HG03457 (cell line): ENCODE measurements around the gene DNAH12.
"Not testable (repeated sequence)": the region's sequence is repeated elsewhere in the genome, so short reads cannot be mapped to it uniquely, and the experiment has no call there.

ENCODE experiments used
- ATAC-seq: cut with Tn5 transposase; IDR thresholded peaks from one replicate; pipeline ENCODE4 v1.9.1; 2021; ENCODE audit warnings: moderate number of reproducible peaks; ENCODE audit not compliant: unreplicated experiment

Gene DNAH12

GRCh38 chr3:57331078-57331610, 213.0 kb downstream of the DNAH12 start:
- no peak for ATAC-seq

GRCh38 chr3:57326498-57326897, 217.6 kb downstream of the DNAH12 start:
- ATAC-seq, result not testable (repeated sequence)

- no peak for ATAC-seq
Measured at GRCh38 chr3:57314204-57314603, 229.9 kb downstream of the DNAH12 start.

- ATAC-seq, result no peak
Measured at GRCh38 chr3:57309769-57310360, 234.3 kb downstream of the DNAH12 start.

GRCh38 chr3:57303520-57303919, 240.6 kb downstream of the DNAH12 start:
- not testable (repeated sequence) for ATAC-seq

GRCh38 chr3:57298041-57298440, 246.1 kb downstream of the DNAH12 start:
- no peak for ATAC-seq

- ATAC-seq, result no peak
Measured at GRCh38 chr3:57292897-57293526, 251.1 kb downstream of the DNAH12 start.

GRCh38 chr3:57292159-57292896, 251.8 kb downstream of the DNAH12 start, which contains the start of gene ASB14:
Gene ASB14 (minus strand): TSS chr3:57292685. CDS start chr3:57292033, 652 bp downstream.
- no peak for ATAC-seq

- no peak for ATAC-seq
Measured at GRCh38 chr3:57288403-57288802, 255.7 kb downstream of the DNAH12 start.

GRCh38 chr3:57287205-57287604, 256.9 kb downstream of the DNAH12 start:
- ATAC-seq, result no peak

- no peak for ATAC-seq
Measured at GRCh38 chr3:57283334-57283733, 260.8 kb downstream of the DNAH12 start.

GRCh38 chr3:57281715-57282114, 262.4 kb downstream of the DNAH12 start:
- no peak for ATAC-seq

- ATAC-seq, result no peak
Measured at GRCh38 chr3:57279685-57280084, 264.5 kb downstream of the DNAH12 start.

GRCh38 chr3:57278237-57278636, 265.9 kb downstream of the DNAH12 start:
- ATAC-seq, result no peak

GRCh38 chr3:57275393-57275792, 268.8 kb downstream of the DNAH12 start:
- no peak for ATAC-seq

GRCh38 chr3:57274845-57275244, 269.3 kb downstream of the DNAH12 start:
- no peak for ATAC-seq

- no peak for ATAC-seq
Measured at GRCh38 chr3:57268416-57268815, 275.7 kb downstream of the DNAH12 start.

GRCh38 chr3:57261929-57262328, 282.2 kb downstream of the DNAH12 start:
- ATAC-seq, result no peak

GRCh38 chr3:57261119-57261518, 283.0 kb downstream of the DNAH12 start:
- no peak for ATAC-seq

- ATAC-seq, result no peak
Measured at GRCh38 chr3:57257678-57258077, 286.5 kb downstream of the DNAH12 start.

GRCh38 chr3:57256844-57257243, 287.3 kb downstream of the DNAH12 start:
- ATAC-seq, result no peak

GRCh38 chr3:57252404-57252803, 291.7 kb downstream of the DNAH12 start:
- no peak for ATAC-seq
